Mucosa of rectum (tissue), 2 donors: ENCODE measurements around the gene BBX.

Experiments
- H3K27ac ChIP-seq, 2 donors: one replicate each; pipeline ENCODE4 v1.7.0; 2013; ENCODE audit warnings: inconsistent platforms in 2 of 2, low read depth in 2 of 2, low read length in 2 of 2
- H3K27me3 ChIP-seq, 2 donors: one replicate each; pipeline ENCODE4 v1.7.0; 2013; ENCODE audit warnings: low read length in 2 of 2; ENCODE audit not compliant: control insufficient read depth in 2 of 2, insufficient read depth in 2 of 2
- H3K36me3 ChIP-seq, 2 donors: one replicate each; pipeline ENCODE4 v1.7.0; 2013; ENCODE audit warnings: low read length in 2 of 2; ENCODE audit not compliant: control insufficient read depth in 2 of 2, insufficient read depth in 2 of 2
- H3K4me1 ChIP-seq, 2 donors: one replicate each; pipeline ENCODE4 v1.7.0; 2013; ENCODE audit warnings: low read length in 2 of 2, mild to moderate bottlenecking in 1 of 2; ENCODE audit not compliant: control insufficient read depth in 2 of 2, insufficient read depth in 2 of 2
- H3K4me3 ChIP-seq, 2 donors: one replicate each; pipeline ENCODE4 v1.7.0; 2013; ENCODE audit warnings: low read length in 2 of 2
- H3K9ac ChIP-seq, 2 donors: one replicate each; pipeline ENCODE4 v1.7.0; 2013; ENCODE audit warnings: low read length in 2 of 2, low read depth in 1 of 2, mild to moderate bottlenecking in 1 of 2
- H3K9me3 ChIP-seq, 2 donors: one replicate each; pipeline ENCODE4 v1.7.0; 2013; ENCODE audit warnings: low read length in 2 of 2; ENCODE audit not compliant: control insufficient read depth in 2 of 2
- donor health status: healthy.
- donor health status: Normal muscosa, but diverticular disease.

The BBX gene

GRCh38 chr3:107620534-107620933, 97.8 kb downstream of the BBX start:
- H3K4me3 ChIP-seq: no peak overlapping the region
- no peaks in the 10 kb centered on the region for H3K9me3 ChIP-seq
- H3K4me1 ChIP-seq: no peaks in the 10 kb centered on the region
- H3K27me3 ChIP-seq: no peaks in the 10 kb centered on the region
- no peak overlapping the region for H3K9ac ChIP-seq
- no peaks in the 10 kb centered on the region for H3K36me3 ChIP-seq
- no peak overlapping the region for H3K27ac ChIP-seq

- no peaks in the 10 kb centered on the region for H3K36me3 ChIP-seq
- H3K27me3 ChIP-seq: no peaks in the 10 kb centered on the region
- no peak overlapping the region for H3K9ac ChIP-seq
- no peak overlapping the region for H3K27ac ChIP-seq
- H3K9me3 ChIP-seq: no peaks in the 10 kb centered on the region
- no peaks in the 10 kb centered on the region for H3K4me1 ChIP-seq
- no peak overlapping the region for H3K4me3 ChIP-seq
Measured at GRCh38 chr3:107621465-107621864, 98.7 kb downstream of the BBX start.

- no peaks in the 10 kb centered on the region for H3K4me1 ChIP-seq
- no peak overlapping the region for H3K27ac ChIP-seq
- no peaks in the 10 kb centered on the region for H3K9me3 ChIP-seq
- H3K9ac ChIP-seq: no peak overlapping the region
- no peaks in the 10 kb centered on the region for H3K27me3 ChIP-seq
- H3K4me3 ChIP-seq: no peak overlapping the region
- no peaks in the 10 kb centered on the region for H3K36me3 ChIP-seq
Measured at GRCh38 chr3:107627962-107628542, 105.3 kb downstream of the BBX start.

GRCh38 chr3:107629566-107629965, 106.8 kb downstream of the BBX start:
- H3K4me3 ChIP-seq: no peak overlapping the region
- no peaks in the 10 kb centered on the region for H3K9me3 ChIP-seq
- H3K9ac ChIP-seq: no peak overlapping the region
- H3K36me3 ChIP-seq: no peaks in the 10 kb centered on the region
- no peak overlapping the region for H3K27ac ChIP-seq
- H3K4me1 ChIP-seq: no peaks in the 10 kb centered on the region
- no peaks in the 10 kb centered on the region for H3K27me3 ChIP-seq

GRCh38 chr3:107630779-107631178, 108.0 kb downstream of the BBX start:
- Histone ChIP-seq H3K4me3 (no peak overlapping the region), H3K27me3 (no peaks in the 10 kb centered on the region), H3K4me1 (no peaks in the 10 kb centered on the region), H3K27ac (no peak overlapping the region), H3K9ac (no peak overlapping the region), H3K36me3 (no peaks in the 10 kb centered on the region), H3K9me3 (no peaks in the 10 kb centered on the region)

GRCh38 chr3:107632576-107632975, 109.8 kb downstream of the BBX start:
- H3K27me3 ChIP-seq: no peaks in the 10 kb centered on the region

GRCh38 chr3:107633327-107634098, 110.8 kb downstream of the BBX start:
- Histone ChIP-seq H3K9ac (no peak overlapping the region), H3K27me3 (no peaks in the 10 kb centered on the region), H3K27ac (no peak overlapping the region), H3K36me3 (no peaks in the 10 kb centered on the region), H3K4me1 (no peaks in the 10 kb centered on the region), H3K9me3 (no peaks in the 10 kb centered on the region), H3K4me3 (no peak overlapping the region)

More at GRCh38 chr3:107632576-107632975, 109.8 kb downstream of the BBX start:
- Histone ChIP-seq H3K9ac (no peak overlapping the region), H3K4me3 (no peak overlapping the region), H3K36me3 (no peaks in the 10 kb centered on the region), H3K9me3 (no peaks in the 10 kb centered on the region), H3K27ac (no peak overlapping the region), H3K4me1 (no peaks in the 10 kb centered on the region)

GRCh38 chr3:107634099-107634489, 111.3 kb downstream of the BBX start:
- H3K4me3 ChIP-seq: no peak overlapping the region

GRCh38 chr3:107637416-107638183, 114.8 kb downstream of the BBX start:
- Histone ChIP-seq H3K36me3 (no peaks in the 10 kb centered on the region), H3K4me1 (no peaks in the 10 kb centered on the region), H3K9me3 (no peaks in the 10 kb centered on the region), H3K4me3 (no peak overlapping the region), H3K9ac (no peak overlapping the region), H3K27me3 (no peaks in the 10 kb centered on the region), H3K27ac (no peak overlapping the region)

More at GRCh38 chr3:107634099-107634489, 111.3 kb downstream of the BBX start:
- Histone ChIP-seq H3K36me3 (no peaks in the 10 kb centered on the region), H3K9me3 (no peaks in the 10 kb centered on the region), H3K27ac (no peak overlapping the region), H3K4me1 (no peaks in the 10 kb centered on the region), H3K27me3 (no peaks in the 10 kb centered on the region), H3K9ac (no peak overlapping the region)
